ENCODE measurements around the gene ERO1A. TPM values are rescaled to one million over a fixed set of nuclear protein-coding genes. Genes with fewer than 3 reads are reported as not detected.
A peak's percentile ranks its signal among the peaks of the same experiment; 100 is the strongest.
"Not testable (repeated sequence)": the region's sequence is repeated elsewhere in the genome, so short reads cannot be mapped to it uniquely, and the experiment has no call there.

ERO1A gene
- total RNA-seq, 3 donors from 2014 or later: 28.6 to 43.6 (median 37.0) TPM

- Histone ChIP-seq H3K4me3 (no peak overlapping the region), H3K4me1 (peaks cover 0 to 5% of the 10 kb centered on the region in 2 donors), H3K36me3 (no peaks in the 10 kb centered on the region), H3K27ac (no peak overlapping the region), H3K9me3 (no peaks in the 10 kb centered on the region), H3K27me3 (no peaks in the 10 kb centered on the region)
- intact Hi-C loops (cut with DNase I; ENCODE audit: low total_unique reads): no loop called here
- TF ChIP-seq POLR2AphosphoS5 (IDR thresholded peaks at IDR 0.05) (no peak), POLR2A (IDR thresholded peaks at IDR 0.05) (no peak), CTCF (IDR thresholded peaks at IDR 0.05) (no peak)
- DNase-seq (ENCODE audit: low spot score in 2 of 2): no peak
Measured at GRCh38 chr14:52733824-52734223, 38.5 kb upstream of the ERO1A start.

GRCh38 chr14:52730709-52731111 is 35.4 kb upstream of the ERO1A start:
- Histone ChIP-seq H3K4me1 (no peaks in the 10 kb centered on the region), H3K27ac (peak overlapping the region; percentile 90), H3K36me3 (no peaks in the 10 kb centered on the region), H3K9me3 (no peaks in the 10 kb centered on the region), H3K4me3 (peak overlapping the region; percentile 86 to 93 (median 88)), H3K27me3 (no peaks in the 10 kb centered on the region)
- TF ChIP-seq POLR2A (IDR thresholded peaks at IDR 0.05) (no peak), CTCF (IDR thresholded peaks at IDR 0.05) (no peak), POLR2AphosphoS5 (IDR thresholded peaks at IDR 0.05) (no peak)
- intact Hi-C loops (cut with DNase I; ENCODE audit: low total_unique reads): no loop called here
- DNase-seq (ENCODE audit: low spot score in 2 of 2): no peak

- H3K9me3 ChIP-seq: no peaks in the 10 kb centered on the region
- peak in 2 of 3 donors; percentile 1 to 11 for TF ChIP-seq POLR2AphosphoS5 (IDR thresholded peaks at IDR 0.05)
- peak; percentile 52 for TF ChIP-seq POLR2A (IDR thresholded peaks at IDR 0.05)
- peak in 1 of 3 donors; percentile 26 for TF ChIP-seq CTCF (IDR thresholded peaks at IDR 0.05)
- intact Hi-C loops (cut with DNase I; ENCODE audit: low total_unique reads): no loop called here
- peak within 1 kb of the TSS; percentile 90 for H3K27ac ChIP-seq
- H3K27me3 ChIP-seq: no peaks in the 10 kb centered on the region
- peak within 1 kb of the TSS; percentile 86 to 93 (median 88) for H3K4me3 ChIP-seq
- no peaks in the 10 kb centered on the region for H3K36me3 ChIP-seq
- H3K4me1 ChIP-seq: no peaks in the 10 kb centered on the region
- peak; percentile 97 to 98 for DNase-seq (ENCODE audit: low spot score in 2 of 2)
Measured at GRCh38 chr14:52729925-52730708, 34.8 kb upstream of the ERO1A start, which contains the start of gene STYX. STYX (plus strand) TSS chr14:52730166; CDS start chr14:52730475, 309 bp downstream.

GRCh38 chr14:52729585-52729924 is 34.2 kb upstream of the ERO1A start:
- Histone ChIP-seq H3K27ac (peak overlapping the region; percentile 90), H3K36me3 (peaks cover 3% of the 10 kb centered on the region), H3K4me1 (no peaks in the 10 kb centered on the region), H3K9me3 (no peaks in the 10 kb centered on the region), H3K4me3 (peak overlapping the region; percentile 86 to 93 (median 88)), H3K27me3 (no peaks in the 10 kb centered on the region)
- intact Hi-C loops (cut with DNase I; ENCODE audit: low total_unique reads): no loop called here
- TF ChIP-seq POLR2A (IDR thresholded peaks at IDR 0.05): no peak
- no peak for TF ChIP-seq POLR2AphosphoS5 (IDR thresholded peaks at IDR 0.05)
- no peak for TF ChIP-seq CTCF (IDR thresholded peaks at IDR 0.05)
- no peak for DNase-seq (ENCODE audit: low spot score in 2 of 2)

- H3K9me3 ChIP-seq; H3K36me3 ChIP-seq; H3K27me3 ChIP-seq; H3K4me3 ChIP-seq; intact Hi-C loops (cut with DNase I; ENCODE audit: low total_unique reads); H3K4me1 ChIP-seq; DNase-seq (ENCODE audit: low spot score in 2 of 2); H3K27ac ChIP-seq: not testable (repeated sequence)
Measured at GRCh38 chr14:52729035-52729434, 33.7 kb upstream of the ERO1A start.

- intact Hi-C loops (cut with DNase I; ENCODE audit: low total_unique reads); H3K27me3 ChIP-seq; H3K4me3 ChIP-seq; H3K27ac ChIP-seq; H3K9me3 ChIP-seq; H3K36me3 ChIP-seq; DNase-seq (ENCODE audit: low spot score in 2 of 2); H3K4me1 ChIP-seq: not testable (repeated sequence)
Measured at GRCh38 chr14:52727509-52727908, 32.2 kb upstream of the ERO1A start.
